ENCODE results near the gene XBP1.
"Not testable (repeated sequence)": the region's sequence is repeated elsewhere in the genome, so short reads cannot be mapped to it uniquely, and the experiment has no call there.

XBP1 gene

DNA sequence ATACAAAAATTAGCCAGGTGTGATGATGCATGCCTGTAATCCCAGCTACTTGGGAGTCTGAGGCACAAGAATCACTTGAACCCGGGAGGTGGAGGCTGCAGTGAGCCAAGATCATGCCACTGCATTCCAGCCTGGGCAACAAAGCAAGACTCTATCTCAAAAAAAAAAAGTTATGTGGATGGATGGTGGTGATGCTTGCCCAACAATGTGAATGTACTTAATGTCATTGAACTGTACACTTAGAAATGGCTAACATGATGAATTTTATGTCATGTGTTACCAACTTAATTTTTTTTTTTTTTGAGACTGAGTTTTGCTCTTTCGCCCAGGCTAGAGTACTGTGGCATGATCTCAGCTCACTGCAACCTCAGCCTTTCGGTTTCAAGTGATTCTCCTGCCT lies 45.9 kb downstream of the XBP1 start:
- not testable (repeated sequence) for DNase-seq (ENCODE audit: low read depth in 2 of 2, low spot score in 1 of 2)

- no peak for DNase-seq (ENCODE audit: low read depth in 2 of 2, low spot score in 1 of 2)
Observed at GRCh38 chr22:28750471-28750881, 49.9 kb downstream of the XBP1 start.
